Measurements from ENCODE around the gene NUP133.

The NUP133 gene

DNA sequence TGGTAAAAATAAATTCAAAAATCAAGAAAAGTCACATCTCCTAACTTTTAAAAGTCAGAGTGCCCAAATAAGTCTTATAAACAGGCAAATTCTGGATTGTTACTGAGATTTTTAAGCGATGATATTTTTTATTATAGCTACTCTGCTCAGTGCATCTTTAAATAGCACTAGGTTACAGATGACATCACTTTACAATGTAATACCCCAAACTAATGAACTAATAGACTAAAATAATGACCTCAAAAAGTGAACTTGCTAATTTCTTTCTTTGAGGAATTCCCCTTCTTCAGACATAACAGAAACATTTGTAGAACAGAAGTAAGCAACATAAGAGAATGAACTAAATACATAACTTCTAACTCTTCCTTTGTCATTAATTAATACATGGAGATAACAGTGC, 41.3 kb downstream of the NUP133 start:
- H3K4me3 ChIP-seq (replicated peaks; ENCODE audit: low read depth, low read length) = no peak overlapping the region
- TF ChIP-seq, protein P1, sequence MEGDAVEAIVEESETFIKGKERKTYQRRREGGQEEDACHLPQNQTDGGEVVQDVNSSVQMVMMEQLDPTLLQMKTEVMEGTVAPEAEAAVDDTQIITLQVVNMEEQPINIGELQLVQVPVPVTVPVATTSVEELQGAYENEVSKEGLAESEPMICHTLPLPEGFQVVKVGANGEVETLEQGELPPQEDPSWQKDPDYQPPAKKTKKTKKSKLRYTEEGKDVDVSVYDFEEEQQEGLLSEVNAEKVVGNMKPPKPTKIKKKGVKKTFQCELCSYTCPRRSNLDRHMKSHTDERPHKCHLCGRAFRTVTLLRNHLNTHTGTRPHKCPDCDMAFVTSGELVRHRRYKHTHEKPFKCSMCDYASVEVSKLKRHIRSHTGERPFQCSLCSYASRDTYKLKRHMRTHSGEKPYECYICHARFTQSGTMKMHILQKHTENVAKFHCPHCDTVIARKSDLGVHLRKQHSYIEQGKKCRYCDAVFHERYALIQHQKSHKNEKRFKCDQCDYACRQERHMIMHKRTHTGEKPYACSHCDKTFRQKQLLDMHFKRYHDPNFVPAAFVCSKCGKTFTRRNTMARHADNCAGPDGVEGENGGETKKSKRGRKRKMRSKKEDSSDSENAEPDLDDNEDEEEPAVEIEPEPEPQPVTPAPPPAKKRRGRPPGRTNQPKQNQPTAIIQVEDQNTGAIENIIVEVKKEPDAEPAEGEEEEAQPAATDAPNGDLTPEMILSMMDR (IDR thresholded peaks at IDR 0.05; ENCODE audit: low read depth, low read length, missing control alignments) = no peak
- DNase-seq (ENCODE audit: extremely low read depth, low read depth) = no peak

DNA sequence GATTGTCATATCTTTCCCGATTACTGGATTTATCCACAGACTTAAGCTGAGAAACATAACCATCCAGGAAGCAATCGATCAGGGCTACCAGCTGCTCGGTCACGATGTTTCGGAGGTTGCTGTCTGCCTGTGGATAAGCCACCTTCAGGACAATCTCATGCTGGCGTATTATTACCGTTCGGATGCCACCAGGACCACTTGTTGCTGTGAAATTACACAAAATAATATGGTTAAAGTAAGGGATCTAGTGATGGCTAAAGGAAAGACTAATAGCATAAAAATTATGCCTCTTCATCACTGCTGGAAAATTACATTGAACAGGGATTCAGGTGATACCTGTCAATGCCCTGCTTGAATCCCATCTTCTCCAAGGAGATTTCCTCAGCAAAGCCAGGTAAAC, 43.5 kb downstream of the NUP133 start:
- DNase-seq (ENCODE audit: extremely low read depth, low read depth) = no peak
- TF ChIP-seq, protein P1 (IDR thresholded peaks at IDR 0.05; ENCODE audit: low read depth, low read length, missing control alignments) = no peak
- H3K4me3 ChIP-seq (replicated peaks; ENCODE audit: low read depth, low read length) = no peak overlapping the region

DNA sequence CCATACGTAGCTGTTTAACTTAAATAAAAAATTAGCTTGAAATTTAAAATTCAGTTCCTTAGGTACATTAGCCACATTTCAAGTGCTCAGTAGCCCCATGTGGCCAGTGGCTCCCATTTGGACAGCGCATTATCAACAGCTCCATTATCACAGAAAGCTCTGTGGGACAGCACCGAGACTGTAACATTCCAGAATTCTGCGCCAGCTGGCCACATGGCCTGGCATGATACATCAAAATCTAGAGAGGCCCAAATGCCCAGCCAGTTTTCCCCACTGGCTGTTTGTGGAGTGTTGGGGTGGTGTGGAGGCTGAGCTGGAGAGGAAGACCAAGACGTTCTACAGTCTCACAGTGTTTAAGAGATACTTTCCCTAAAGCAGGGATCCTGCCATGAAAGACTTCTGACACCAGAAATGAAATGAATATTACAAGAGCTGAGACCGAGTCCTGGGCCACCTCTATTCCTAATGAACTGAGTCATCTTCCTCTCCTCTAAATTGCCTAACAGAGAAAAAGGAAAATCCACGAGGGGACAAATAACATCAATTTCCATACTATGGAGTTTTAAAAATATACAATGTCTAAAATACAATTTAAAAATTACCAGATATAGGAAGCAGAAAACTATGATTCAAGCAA, 47.0 kb downstream of the NUP133 start:
- H3K4me3 ChIP-seq (replicated peaks; ENCODE audit: low read depth, low read length) = no peak overlapping the region
- TF ChIP-seq, protein P1 (IDR thresholded peaks at IDR 0.05; ENCODE audit: low read depth, low read length, missing control alignments) = no peak
- DNase-seq (ENCODE audit: extremely low read depth, low read depth) = no peak

DNA sequence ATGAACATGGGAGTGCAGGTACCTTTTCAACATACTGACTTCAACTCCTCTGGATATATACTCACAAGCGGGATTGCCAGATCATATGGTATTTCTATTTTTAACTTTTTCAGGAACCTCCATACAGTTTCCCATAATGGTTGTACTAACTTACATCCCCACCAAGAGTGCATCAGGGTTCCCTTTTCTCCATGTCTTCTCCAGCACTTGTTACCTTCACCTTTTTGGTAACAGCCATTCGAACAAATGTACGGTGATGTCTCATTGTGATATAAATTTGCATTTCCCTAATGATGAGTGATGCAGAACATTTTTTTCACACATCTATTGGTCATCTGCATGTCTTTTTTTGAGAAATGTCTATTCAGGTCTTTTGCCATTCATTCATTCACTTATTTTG, 48.3 kb downstream of the NUP133 start:
- no peak for DNase-seq (ENCODE audit: extremely low read depth, low read depth)
- H3K4me3 ChIP-seq (replicated peaks; ENCODE audit: low read depth, low read length) = no peak overlapping the region
- TF ChIP-seq, protein P1 (IDR thresholded peaks at IDR 0.05; ENCODE audit: low read depth, low read length, missing control alignments) = no peak

DNA sequence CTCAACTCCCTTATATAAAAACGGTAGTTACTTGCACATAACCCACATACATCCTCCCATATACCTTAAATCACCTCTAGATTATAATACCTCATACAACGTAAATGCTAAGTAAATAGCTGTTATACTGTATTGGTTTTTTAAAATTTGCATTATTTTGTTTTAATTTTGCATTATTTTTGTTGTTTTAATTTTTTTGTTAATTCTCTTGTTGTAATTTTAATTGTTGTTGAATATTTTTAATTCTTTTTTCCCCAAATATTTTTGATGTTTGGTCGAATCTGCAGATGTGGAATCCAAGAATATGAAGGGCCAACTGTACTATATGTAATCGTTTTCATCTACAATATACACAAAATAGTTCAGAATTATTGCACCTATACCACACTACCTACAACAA, 50.7 kb downstream of the NUP133 start:
- TF ChIP-seq, protein P1 (IDR thresholded peaks at IDR 0.05; ENCODE audit: low read depth, low read length, missing control alignments) = no peak
- DNase-seq (ENCODE audit: extremely low read depth, low read depth) = no peak
- no peak overlapping the region for H3K4me3 ChIP-seq (replicated peaks; ENCODE audit: low read depth, low read length)

DNA sequence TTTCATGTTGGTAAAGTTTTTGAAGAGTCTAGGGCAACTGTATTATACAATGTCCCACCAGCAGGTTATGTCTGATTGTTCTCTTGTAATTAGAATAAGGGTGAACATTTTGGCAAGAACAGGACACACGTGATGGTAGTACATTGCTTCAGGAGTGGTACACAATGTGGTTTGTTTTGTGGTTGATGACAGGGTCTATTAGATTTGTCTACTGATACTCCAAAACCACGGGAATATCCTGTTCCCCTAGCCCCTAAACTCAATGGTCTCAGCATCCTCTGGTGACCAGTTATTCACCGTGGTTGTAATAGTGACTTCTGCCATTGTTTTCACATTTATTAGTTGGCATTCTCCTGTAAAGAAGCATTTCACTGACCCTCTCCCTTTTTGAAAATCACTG, 52.1 kb downstream of the NUP133 start:
- TF ChIP-seq, protein P1 (IDR thresholded peaks at IDR 0.05; ENCODE audit: low read depth, low read length, missing control alignments) = no peak
- DNase-seq (ENCODE audit: extremely low read depth, low read depth) = no peak
- no peak overlapping the region for H3K4me3 ChIP-seq (replicated peaks; ENCODE audit: low read depth, low read length)

GRCh38 chr1:229454056-229454455, 54.1 kb downstream of the NUP133 start:
- no peak for DNase-seq (ENCODE audit: extremely low read depth, low read depth)
- TF ChIP-seq, protein P1 (IDR thresholded peaks at IDR 0.05; ENCODE audit: low read depth, low read length, missing control alignments) = no peak
- H3K4me3 ChIP-seq (replicated peaks; ENCODE audit: low read depth, low read length) = no peak overlapping the region
